OCI-LY7 (cell line): Measurements from ENCODE around the gene BPIFB2.

Experiments
- EZH2phosphoT487 ChIP-seq: fragments of 200-600 bp; sonication (generic); IDR thresholded peaks from 2 replicates; pipeline ENCODE4 v1.6.1; 2018; ENCODE audit warnings: low read depth, borderline replicate concordance, mild to moderate bottlenecking, mixed run types, antibody characterized with exemption, low read length, moderate library complexity, mixed read lengths
- TF ChIP-seq, protein P1 (sequence below): fragments of 200-600 bp; sonication (generic); conservative IDR thresholded peaks from 2 replicates; pipeline ENCODE4 v1.5.1; 2014; ENCODE audit warnings: mild to moderate bottlenecking, antibody characterized with exemption, low read length, moderate library complexity, mixed read lengths

DNA sequence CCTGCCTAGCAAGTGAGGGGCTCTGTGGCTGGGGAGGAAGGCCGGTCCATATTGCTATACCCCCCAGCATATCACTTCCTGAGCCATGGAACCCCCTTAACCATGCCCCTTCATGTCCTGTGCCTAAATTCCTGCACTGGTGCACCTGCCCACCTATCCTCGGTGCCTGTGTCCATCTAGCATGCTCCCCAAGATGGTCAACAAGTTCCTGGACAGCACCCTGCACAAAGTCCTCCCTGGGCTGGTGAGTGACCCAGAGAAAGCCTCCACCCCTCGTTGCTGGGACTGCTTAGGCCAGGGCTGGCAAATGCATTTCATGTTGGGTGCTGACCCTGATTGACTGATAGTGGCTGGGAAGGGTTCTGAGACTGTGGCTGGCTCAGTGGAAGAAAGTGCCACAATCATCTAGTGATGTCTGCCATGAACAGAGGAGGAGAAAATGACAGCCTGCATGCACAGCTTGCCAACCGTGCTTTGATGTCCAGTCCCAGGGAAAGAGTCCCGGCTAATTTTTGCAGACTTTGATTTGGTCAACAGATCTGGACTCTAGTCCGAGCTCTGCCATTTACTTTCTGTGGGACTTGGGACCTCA is 27.5 kb downstream of the BPIFB2 start:
- TF ChIP-seq, protein P1, sequence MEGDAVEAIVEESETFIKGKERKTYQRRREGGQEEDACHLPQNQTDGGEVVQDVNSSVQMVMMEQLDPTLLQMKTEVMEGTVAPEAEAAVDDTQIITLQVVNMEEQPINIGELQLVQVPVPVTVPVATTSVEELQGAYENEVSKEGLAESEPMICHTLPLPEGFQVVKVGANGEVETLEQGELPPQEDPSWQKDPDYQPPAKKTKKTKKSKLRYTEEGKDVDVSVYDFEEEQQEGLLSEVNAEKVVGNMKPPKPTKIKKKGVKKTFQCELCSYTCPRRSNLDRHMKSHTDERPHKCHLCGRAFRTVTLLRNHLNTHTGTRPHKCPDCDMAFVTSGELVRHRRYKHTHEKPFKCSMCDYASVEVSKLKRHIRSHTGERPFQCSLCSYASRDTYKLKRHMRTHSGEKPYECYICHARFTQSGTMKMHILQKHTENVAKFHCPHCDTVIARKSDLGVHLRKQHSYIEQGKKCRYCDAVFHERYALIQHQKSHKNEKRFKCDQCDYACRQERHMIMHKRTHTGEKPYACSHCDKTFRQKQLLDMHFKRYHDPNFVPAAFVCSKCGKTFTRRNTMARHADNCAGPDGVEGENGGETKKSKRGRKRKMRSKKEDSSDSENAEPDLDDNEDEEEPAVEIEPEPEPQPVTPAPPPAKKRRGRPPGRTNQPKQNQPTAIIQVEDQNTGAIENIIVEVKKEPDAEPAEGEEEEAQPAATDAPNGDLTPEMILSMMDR, result no peak
- TF ChIP-seq EZH2phosphoT487, result no peak
